ENCODE data around the gene PYHIN1.

PYHIN1 gene

GRCh38 chr1:158946785-158947184, 15.4 kb downstream of the PYHIN1 start:
- TF ChIP-seq REST (IDR thresholded peaks at IDR 0.05; ENCODE audit: insufficient read depth in 1 of 2, low read depth in 2 of 2, low read length in 2 of 2) (no peak), SIN3A (IDR thresholded peaks at IDR 0.05; ENCODE audit: borderline replicate concordance, insufficient read depth, low read length) (no peak)

GRCh38 chr1:158951956-158952355, 20.6 kb downstream of the PYHIN1 start:
- peak; percentile 37 for TF ChIP-seq FOXP2 (optimal IDR thresholded peaks at IDR 0.05; ENCODE audit: borderline replicate concordance, extremely low read depth, extremely low read length, insufficient read depth)
- no peak for TF ChIP-seq REST (IDR thresholded peaks at IDR 0.05; ENCODE audit: insufficient read depth in 1 of 2, low read depth in 2 of 2, low read length in 2 of 2)

- TF ChIP-seq FOXP2 (optimal IDR thresholded peaks at IDR 0.05; ENCODE audit: borderline replicate concordance, extremely low read depth, extremely low read length, insufficient read depth) (no peak), REST (IDR thresholded peaks at IDR 0.05; ENCODE audit: insufficient read depth in 1 of 2, low read depth in 2 of 2, low read length in 2 of 2) (no peak), TAF1 (IDR thresholded peaks at IDR 0.05; ENCODE audit: borderline replicate concordance, insufficient read depth, low read length) (no peak), POLR2AphosphoS5 (IDR thresholded peaks at IDR 0.05; ENCODE audit: low read depth, low read length) (no peak), SIN3A (IDR thresholded peaks at IDR 0.05; ENCODE audit: borderline replicate concordance, insufficient read depth, low read length) (no peak)
These were observed 21.1 kb downstream of the PYHIN1 start for GRCh38 chr1:158952416-158952815.

GRCh38 chr1:158961178-158961577, 29.8 kb downstream of the PYHIN1 start:
- no peak for TF ChIP-seq SIN3A (IDR thresholded peaks at IDR 0.05; ENCODE audit: borderline replicate concordance, insufficient read depth, low read length)
- TF ChIP-seq REST (IDR thresholded peaks at IDR 0.05; ENCODE audit: insufficient read depth in 1 of 2, low read depth in 2 of 2, low read length in 2 of 2), result no peak
- no peak for TF ChIP-seq FOXP2 (optimal IDR thresholded peaks at IDR 0.05; ENCODE audit: borderline replicate concordance, extremely low read depth, extremely low read length, insufficient read depth)
- TF ChIP-seq TAF1 (IDR thresholded peaks at IDR 0.05; ENCODE audit: borderline replicate concordance, insufficient read depth, low read length), result no peak
- TF ChIP-seq POLR2AphosphoS5 (IDR thresholded peaks at IDR 0.05; ENCODE audit: low read depth, low read length), result no peak

GRCh38 chr1:158962983-158963382, 31.6 kb downstream of the PYHIN1 start:
- TF ChIP-seq SIN3A (IDR thresholded peaks at IDR 0.05; ENCODE audit: borderline replicate concordance, insufficient read depth, low read length) (no peak), TAF1 (IDR thresholded peaks at IDR 0.05; ENCODE audit: borderline replicate concordance, insufficient read depth, low read length) (no peak), REST (IDR thresholded peaks at IDR 0.05; ENCODE audit: insufficient read depth in 1 of 2, low read depth in 2 of 2, low read length in 2 of 2) (no peak), POLR2AphosphoS5 (IDR thresholded peaks at IDR 0.05; ENCODE audit: low read depth, low read length) (no peak), FOXP2 (optimal IDR thresholded peaks at IDR 0.05; ENCODE audit: borderline replicate concordance, extremely low read depth, extremely low read length, insufficient read depth) (no peak)

All from PFSK-1 (cell line).